ENCODE data around the gene ADCK1. TPM values are rescaled to one million over a fixed set of nuclear protein-coding genes. Genes with fewer than 3 reads are reported as not detected.
"Not testable (repeated sequence)": the region's sequence is repeated elsewhere in the genome, so short reads cannot be mapped to it uniquely, and the experiment has no call there.

ADCK1 gene
- total RNA-seq, 1 donor from 2014 or later, result 5.6 TPM

DNA sequence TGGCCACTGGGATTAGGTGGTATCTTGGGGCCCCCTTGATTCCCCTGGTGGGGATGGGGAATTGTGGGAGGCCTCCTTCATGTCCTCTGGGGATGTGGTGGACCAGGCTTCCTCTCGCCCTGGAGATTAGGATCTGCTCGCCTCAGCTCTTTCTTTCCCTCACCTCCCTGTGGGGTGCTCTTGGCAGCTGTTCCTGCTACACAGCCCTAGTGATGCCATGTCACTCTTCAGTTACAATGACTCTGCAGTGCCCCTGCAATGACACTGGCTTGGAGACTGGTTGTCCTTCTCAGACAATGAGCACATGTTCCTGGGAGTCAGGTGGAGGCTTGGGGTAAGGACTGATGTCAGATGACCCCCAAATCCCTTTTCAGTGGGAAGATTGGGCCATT lies 83.9 kb downstream of the ADCK1 start:
- no peak overlapping the region for H3K4me3 Mint-ChIP-seq (ENCODE audit: unreplicated experiment)
- peaks cover 17% of the 10 kb centered on the region for H3K4me1 Mint-ChIP-seq (ENCODE audit: low read depth, unreplicated experiment)
- H3K9me3 Mint-ChIP-seq (ENCODE audit: unreplicated experiment), result peaks cover 3% of the 10 kb centered on the region
- peaks cover 3% of the 10 kb centered on the region for H3K27me3 Mint-ChIP-seq (ENCODE audit: unreplicated experiment)
- H3K36me3 Mint-ChIP-seq (ENCODE audit: unreplicated experiment), result peaks cover 8% of the 10 kb centered on the region
- DNase-seq, result no peak
- TF ChIP-seq CTCF (IDR thresholded peaks at IDR 0.05; ENCODE audit: partially characterized antibody, unreplicated experiment), result no peak
- no peak overlapping the region for H3K27ac Mint-ChIP-seq (ENCODE audit: unreplicated experiment)

- Mint-ChIP-seq H3K36me3 (ENCODE audit: unreplicated experiment) (peaks cover 20% of the 10 kb centered on the region), H3K4me1 (ENCODE audit: low read depth, unreplicated experiment) (peaks cover 14% of the 10 kb centered on the region)
Observed at GRCh38 chr14:77885367-77885766, 85.5 kb downstream of the ADCK1 start.

DNA sequence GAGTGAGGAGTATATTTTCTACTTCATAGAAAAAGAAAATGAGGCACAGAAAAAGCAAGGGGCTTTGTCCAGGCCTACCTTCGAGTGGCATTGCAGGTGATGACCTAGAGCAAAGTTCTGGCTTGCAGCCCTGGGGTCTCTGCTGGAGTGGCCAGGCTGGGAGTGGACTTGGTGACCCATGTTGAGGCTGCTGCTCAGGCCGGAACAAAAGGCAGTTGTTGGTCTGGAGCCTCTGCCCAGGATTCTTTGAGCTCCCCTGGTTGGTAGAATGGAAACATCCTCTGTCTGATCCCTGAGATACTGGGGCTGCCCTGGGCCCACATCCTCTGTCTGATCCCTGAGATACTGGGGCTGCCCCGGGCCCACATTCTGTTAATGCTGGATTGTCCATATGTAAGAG lies 86.1 kb downstream of the ADCK1 start:
- no peaks in the 10 kb centered on the region for H3K27me3 Mint-ChIP-seq (ENCODE audit: unreplicated experiment)
- TF ChIP-seq CTCF (IDR thresholded peaks at IDR 0.05; ENCODE audit: partially characterized antibody, unreplicated experiment), result no peak
- H3K9me3 Mint-ChIP-seq (ENCODE audit: unreplicated experiment), result peaks cover 3% of the 10 kb centered on the region
- no peak overlapping the region for H3K27ac Mint-ChIP-seq (ENCODE audit: unreplicated experiment)
- no peak overlapping the region for H3K4me3 Mint-ChIP-seq (ENCODE audit: unreplicated experiment)
- H3K36me3 Mint-ChIP-seq (ENCODE audit: unreplicated experiment), result peaks cover 20% of the 10 kb centered on the region
- DNase-seq, result no peak
- H3K4me1 Mint-ChIP-seq (ENCODE audit: low read depth, unreplicated experiment), result peaks cover 14% of the 10 kb centered on the region

More at GRCh38 chr14:77885367-77885766, 85.5 kb downstream of the ADCK1 start:
- Mint-ChIP-seq H3K27me3 (ENCODE audit: unreplicated experiment) (no peaks in the 10 kb centered on the region), H3K9me3 (ENCODE audit: unreplicated experiment) (peaks cover 3% of the 10 kb centered on the region), H3K4me3 (ENCODE audit: unreplicated experiment) (no peak overlapping the region), H3K27ac (ENCODE audit: unreplicated experiment) (no peak overlapping the region)
- TF ChIP-seq CTCF (IDR thresholded peaks at IDR 0.05; ENCODE audit: partially characterized antibody, unreplicated experiment), result no peak
- DNase-seq, result no peak

- H3K36me3 Mint-ChIP-seq (ENCODE audit: unreplicated experiment), result peaks cover 20% of the 10 kb centered on the region
- H3K4me1 Mint-ChIP-seq (ENCODE audit: low read depth, unreplicated experiment); H3K27ac Mint-ChIP-seq (ENCODE audit: unreplicated experiment); H3K27me3 Mint-ChIP-seq (ENCODE audit: unreplicated experiment); DNase-seq; H3K9me3 Mint-ChIP-seq (ENCODE audit: unreplicated experiment); H3K4me3 Mint-ChIP-seq (ENCODE audit: unreplicated experiment): not testable (repeated sequence)
Observed at GRCh38 chr14:77888903-77889302, 89.0 kb downstream of the ADCK1 start.

- DNase-seq, result no peak
- Mint-ChIP-seq H3K36me3 (ENCODE audit: unreplicated experiment) (peaks cover 20% of the 10 kb centered on the region), H3K27me3 (ENCODE audit: unreplicated experiment) (no peaks in the 10 kb centered on the region), H3K4me3 (ENCODE audit: unreplicated experiment) (no peak overlapping the region), H3K9me3 (ENCODE audit: unreplicated experiment) (peaks cover 3% of the 10 kb centered on the region), H3K4me1 (ENCODE audit: low read depth, unreplicated experiment) (no peaks in the 10 kb centered on the region), H3K27ac (ENCODE audit: unreplicated experiment) (no peak overlapping the region)
- no peak for TF ChIP-seq CTCF (IDR thresholded peaks at IDR 0.05; ENCODE audit: partially characterized antibody, unreplicated experiment)
Observed at GRCh38 chr14:77889971-77890442, 90.1 kb downstream of the ADCK1 start.

Data from glutamatergic neuron (in vitro differentiated cells).